ENCODE data around the gene TRIM17.

TRIM17 gene

GRCh38 chr1:228400237-228400651 is 16.4 kb downstream of the TRIM17 start:
- no peak for DNase-seq

GRCh38 chr1:228399531-228400236 is 17.0 kb downstream of the TRIM17 start:
- DNase-seq = no peak

GRCh38 chr1:228398741-228399461 is 17.8 kb downstream of the TRIM17 start:
- no peak for DNase-seq

- no peak for DNase-seq
Measured at GRCh38 chr1:228397966-228398365, 18.7 kb downstream of the TRIM17 start.

GRCh38 chr1:228396770-228397662 is 19.6 kb downstream of the TRIM17 start:
- DNase-seq = no peak

- DNase-seq = no peak
Measured at GRCh38 chr1:228394571-228395394, 21.9 kb downstream of the TRIM17 start.

GRCh38 chr1:228393811-228394570 is 22.7 kb downstream of the TRIM17 start:
- DNase-seq = no peak

GRCh38 chr1:228393268-228393701 is 23.4 kb downstream of the TRIM17 start:
- DNase-seq = no peak

- DNase-seq = no peak
Measured at GRCh38 chr1:228392111-228392936, 24.3 kb downstream of the TRIM17 start.

- no peak for DNase-seq
Measured at GRCh38 chr1:228391411-228392020, 25.1 kb downstream of the TRIM17 start.

GRCh38 chr1:228390649-228391048 is 26.0 kb downstream of the TRIM17 start:
- no peak for DNase-seq

- no peak for DNase-seq
Measured at GRCh38 chr1:228387321-228387720, 29.3 kb downstream of the TRIM17 start.

- DNase-seq = no peak
Measured at GRCh38 chr1:228385232-228385631, 31.4 kb downstream of the TRIM17 start.

- DNase-seq = no peak
Measured at GRCh38 chr1:228383773-228384172, 32.9 kb downstream of the TRIM17 start.

- no peak for DNase-seq
Measured at GRCh38 chr1:228381356-228381755, 35.3 kb downstream of the TRIM17 start.

GRCh38 chr1:228379666-228380065 is 37.0 kb downstream of the TRIM17 start:
- no peak for DNase-seq

GRCh38 chr1:228378873-228379460 is 37.7 kb downstream of the TRIM17 start:
- DNase-seq = peak; percentile 12 to 26

- DNase-seq = peak; percentile 68 to 74
Measured at GRCh38 chr1:228378090-228378872, 38.4 kb downstream of the TRIM17 start.

- no peak for DNase-seq
Measured at GRCh38 chr1:228377664-228378089, 39.0 kb downstream of the TRIM17 start.
